Measurements from ENCODE around the gene ZNF683. TPM values are rescaled to one million over a fixed set of nuclear protein-coding genes. Genes with fewer than 3 reads are reported as not detected.

ZNF683 gene
- total and polyA plus RNA-seq, 2 donors (not counting 3 experiments of a cell fraction or from before 2014, with no cell fraction given) = not detected

- Histone ChIP-seq H3K9me1 (replicated peaks; ENCODE audit: control insufficient read depth, extremely low read depth, insufficient read depth, low read length) (no peaks in the 10 kb centered on the region), H3K27me3 (ENCODE audit: control insufficient read depth in 2 of 2, insufficient read depth in 2 of 2, low read length in 2 of 2) (peaks cover 53 to 60% of the 10 kb centered on the region in 2 experiments), H2AFZ (ENCODE audit: low read depth, low read length) (no peak overlapping the region), H3K27ac (ENCODE audit: insufficient read depth, low read depth, low read length) (no peak overlapping the region), H3K4me2 (ENCODE audit: insufficient read depth, low read length) (no peak overlapping the region), H3K79me2 (ENCODE audit: control insufficient read depth, insufficient read depth, low read length) (no peaks in the 10 kb centered on the region), H3K9me3 (replicated peaks; ENCODE audit: control insufficient read depth, insufficient read depth, low read length) (no peaks in the 10 kb centered on the region), H4K20me1 (replicated peaks; ENCODE audit: control insufficient read depth, extremely low read depth, insufficient read depth, low read length) (no peaks in the 10 kb centered on the region), H3K4me1 (ENCODE audit: control insufficient read depth, extremely low read depth, insufficient read depth, low read length) (no peaks in the 10 kb centered on the region), H3K9ac (replicated peaks; ENCODE audit: extremely low read depth, insufficient read depth, low read length) (no peak overlapping the region), H3K36me3 (ENCODE audit: control insufficient read depth in 2 of 2, extremely low read depth in 1 of 2, insufficient read depth in 2 of 2, low read length in 2 of 2) (no peaks in the 10 kb centered on the region), H3K4me3 (replicated peaks in 1 of 3; ENCODE audit: insufficient read depth in 1 of 3, low read depth in 1 of 3, low read length in 3 of 3) (no peak overlapping the region)
- no peak for TF ChIP-seq JUN (IDR thresholded peaks at IDR 0.05; ENCODE audit: borderline replicate concordance, insufficient read depth, insufficient read length, low read depth)
- no peak for TF ChIP-seq EZH2 (IDR thresholded peaks at IDR 0.05; ENCODE audit: borderline replicate concordance, low read depth, low read length, severe bottlenecking)
- no peak for TF ChIP-seq MAX (IDR thresholded peaks at IDR 0.05; ENCODE audit: insufficient read depth, insufficient read length)
- TF ChIP-seq MYC (IDR thresholded peaks at IDR 0.05; ENCODE audit: low read depth, low read length) = no peak
- TF ChIP-seq GATA2 (IDR thresholded peaks at IDR 0.05; ENCODE audit: insufficient read depth, insufficient read length, low read depth, low read length) = no peak
- no peak for TF ChIP-seq POLR2A (IDR thresholded peaks at IDR 0.05; ENCODE audit: low read depth, low read length)
- TF ChIP-seq POLR2AphosphoS5 (IDR thresholded peaks at IDR 0.05; ENCODE audit: insufficient read depth, low read depth, low read length) = no peak
- no peak for TF ChIP-seq FOS (IDR thresholded peaks at IDR 0.05; ENCODE audit: borderline replicate concordance, insufficient read depth, low read length)
- TF ChIP-seq CTCF (IDR thresholded peaks at IDR 0.05; ENCODE audit: extremely low read depth in 1 of 2, insufficient read depth in 1 of 2, low read depth in 1 of 2, low read length in 2 of 2) = no peak
- dilution Hi-C loops (cut with MboI; ENCODE audit: extremely low pct_ligation_motif_present, low sequenced_read_pairs) (no loop called here), intact Hi-C loops (cut with micrococcal nuclease) (no loop called here)
- DNase-seq (ENCODE audit: low read depth, low spot score) (no peak), FAIRE-seq (no peak)
- ChIA-PET POLR2A (no interaction called here), CTCF (interaction anchor here (1.4 to 1.5 kb wide), 2 partner anchors 9 to 242 kb away, joined by 3 to 4 read pairs; partner anchors contain the start of gene ZNF593)
- BruUV-seq (replicated peaks) = no TSS peak
These were observed 39.1 kb upstream of the ZNF683 start for GRCh38 chr1:26411624-26412074.

Measured in endothelial cell of umbilical vein (primary cell).